GM12878 (cell line): ENCODE results near the gene RHOF. TPM values are rescaled to one million over a fixed set of nuclear protein-coding genes. Genes with fewer than 3 reads are reported as not detected.

ENCODE experiments used
- ATAC-seq: fragments of 200-7000 bp; cut with Tn5 transposase; 3 replicates; pipeline ENCODE4 v1.9.1; 2020; ENCODE audit warnings: mild to moderate bottlenecking, moderate library complexity
- BruUV-seq: library from RNA; stranded (reverse); fragments of 400-500 nt; replicated peaks from 2 replicates; lab custom pipeline; 2021; lab: Mats Ljungman, UMichigan
- CTCF ChIA-PET: fragments of 300-600 bp; sonication (Branson Sonifier 250); formaldehyde crosslinking; extraction: SDS; loops from one replicate; lab custom pipeline; 2021; ENCODE audit warnings: inconsistent platforms; lab: Yijun Ruan, JAX
- POLR2A ChIA-PET: fragments of 350-600 bp; formaldehyde crosslinking; extraction: SDS; loops from one replicate; lab custom pipeline; 2021; ENCODE audit warnings: inconsistent platforms; lab: Charles Lee
- RAD21 ChIA-PET: fragments of 300-600 bp; sonication (Branson Sonifier 250); formaldehyde crosslinking; loops from one replicate; lab custom pipeline; 2023; ENCODE audit warnings: antibody characterized with exemption; ENCODE audit not compliant: unreplicated experiment; lab: Charles Lee
- SMC1A ChIA-PET: fragments of 300-600 bp; sonication (Branson Sonifier 250); formaldehyde crosslinking; loops from one replicate; lab custom pipeline; 2023; ENCODE audit not compliant: unreplicated experiment, uncharacterized antibody; lab: Charles Lee
- DNase-seq: peaks from one replicate; pipeline ENCODE4 v3.0.0-alpha.2; 2011; ENCODE audit warnings: low read depth, low spot score
- FAIRE-seq: peaks from 3 replicates; lab custom pipeline; 2011; peaks lifted over from hg19 to GRCh38; lab: Jason Lieb, UNC
- H2AFZ ChIP-seq: 2 replicates; pipeline ENCODE4 v1.6.0; 2011; ENCODE audit warnings: low read depth, low read length, control low read depth; ENCODE audit not compliant: control insufficient read depth
- H3K27ac ChIP-seq: 2 replicates; pipeline ENCODE4 v1.5.1; 2011; ENCODE audit warnings: control low read depth; ENCODE audit not compliant: control insufficient read depth, insufficient read depth
- H3K27me3 ChIP-seq, 2 experiments: replicated peaks in 1 of 2; 2 replicates each; pipeline versions ENCODE4 v1.6.0 to v1.6.1; 2011; ENCODE audit warnings: low read length in 1 of 2; ENCODE audit not compliant: control insufficient read depth in 2 of 2, insufficient read depth in 2 of 2
- H3K36me3 ChIP-seq, 2 experiments: 2 replicates each; pipeline ENCODE4 v1.5.1; 2011; ENCODE audit warnings: low read length in 1 of 2; ENCODE audit not compliant: control insufficient read depth in 2 of 2, insufficient read depth in 2 of 2
- H3K4me1 ChIP-seq: 2 replicates; pipeline ENCODE4 v1.6.1; 2011; ENCODE audit warnings: mild to moderate bottlenecking, low read length, moderate library complexity, mixed read lengths; ENCODE audit not compliant: control insufficient read depth, insufficient read depth
- H3K4me2 ChIP-seq: 2 replicates; pipeline ENCODE4 v1.6.0; 2011; ENCODE audit warnings: control low read depth; ENCODE audit not compliant: control insufficient read depth, insufficient read depth
- H3K4me3 ChIP-seq: fragments of 200-600 bp; sonication (generic); 2 replicates; pipeline ENCODE4 v1.5.1; 2016
- H3K79me2 ChIP-seq: 2 replicates; pipeline ENCODE4 v1.6.0; 2011; ENCODE audit warnings: low read length; ENCODE audit not compliant: control insufficient read depth, insufficient read depth
- H3K9ac ChIP-seq: 2 replicates; pipeline ENCODE4 v1.8.0; 2011; ENCODE audit warnings: low read length, control low read depth, mixed read lengths; ENCODE audit not compliant: control insufficient read depth, insufficient read depth
- H3K9me3 ChIP-seq: replicated peaks from 3 replicates; pipeline ENCODE4 v1.5.1; 2011; ENCODE audit warnings: mild to moderate bottlenecking, low read length; ENCODE audit not compliant: control insufficient read depth, insufficient read depth
- H4K20me1 ChIP-seq: 2 replicates; pipeline ENCODE4 v1.6.0; 2011; ENCODE audit not compliant: control insufficient read depth, insufficient read depth
- ASH2L ChIP-seq: fragments of 300-600, 200-600 bp; sonication (generic); IDR thresholded peaks from 2 replicates; pipeline ENCODE4 v1.6.1; 2017; ENCODE audit warnings: low read depth, mild to moderate bottlenecking, borderline replicate concordance
- CBX3 ChIP-seq: fragments of 200-600 bp; sonication (generic); IDR thresholded peaks from 2 replicates; pipeline ENCODE4 v1.6.1; 2016; ENCODE audit warnings: low read depth, borderline replicate concordance
- KDM1A ChIP-seq: fragments of 200-600 bp; sonication (generic); IDR thresholded peaks from 2 replicates; pipeline ENCODE4 v1.6.1; 2016; ENCODE audit warnings: borderline replicate concordance
- RCOR1 ChIP-seq: conservative IDR thresholded peaks from 2 replicates; pipeline ENCODE4 v1.6.1; 2012; ENCODE audit warnings: low read depth, low read length, improper control_type of control experiment
- RELB ChIP-seq: fragments of 450-650 bp; IDR thresholded peaks from 2 replicates; pipeline ENCODE4 v1.6.1; 2017; ENCODE audit warnings: low read depth, mild to moderate bottlenecking, moderate library complexity
- SREBF1 ChIP-seq: IDR thresholded peaks from 2 replicates; pipeline ENCODE4 v1.6.1; 2012; ENCODE audit warnings: mild to moderate bottlenecking, low read length
- TCF3 ChIP-seq: IDR thresholded peaks from 2 replicates; pipeline ENCODE4 v1.6.1; 2012; ENCODE audit warnings: low read depth, mild to moderate bottlenecking, low read length, borderline replicate concordance; ENCODE audit not compliant: insufficient read depth
- WGBS: methylation state at CpG from one replicate; pipeline ENCODE4 v1.1.6; 2016; ENCODE audit warnings: low lambda C conversion rate; ENCODE audit not compliant: insufficient replicate concordance, insufficient coverage; ENCODE audit errors: missing lambda C conversion rate; 5-methylcytosine and 5-hydroxymethylcytosine counted together
- in situ Hi-C: fragments of 300-500 bp; cut with MboI; formaldehyde crosslinking; loops from 9 replicates; pipeline ENCODE4 v1.14.3; 2018; ENCODE audit warnings: mixed read lengths
- intact Hi-C: fragments of 100-400 bp; cut with micrococcal nuclease; formaldehyde crosslinking; loops from one replicate; pipeline ENCODE4 v1.14.2; 2022; ENCODE audit not compliant: unreplicated experiment
- polyA plus RNA-seq, 11 experiments: library from polyadenylated mRNA; depleted of rRNA in 4 of 11; unstranded in 6 of 11; stranded (reverse) in 5 of 11; fragments of >200 nt; fragmentation: Nextera tagmentation in 4 of 11; fragmentation: Illumina TruSeq in 1 of 11; extraction: Ambion mirVana in 4 of 11; extraction: Trizol in 1 of 11; gene quantifications; 1 replicate in 1 of 11; 2 replicates in 10 of 11; pipeline versions ENCODE4 v1.2.1 to v1.2.3, GENCODE V29; 2011 to 2016; ENCODE audit warnings: inconsistent platforms in 2 of 11, missing spikeins in 2 of 11, low read depth in 1 of 11
- total RNA-seq, 4 experiments: library from RNA; depleted of rRNA in 3 of 4; stranded (reverse); fragments of >200 nt in 3 of 4; fragmentation: Illumina TruSeq in 1 of 4; extraction: Trizol in 1 of 4; gene quantifications; 2 replicates each; pipeline versions ENCODE4 v1.2.1 to v1.2.3, GENCODE V29; 2013 to 2021

RHOF gene
- total and polyA plus RNA-seq, 10 of the 15 experiments (the other 5 are each of a cell fraction or from before 2014, with no cell fraction given) = 6.1 to 78.7 (median 39.7) TPM

GRCh38 chr12:121823727-121824115 lies 30.2 kb upstream of the RHOF start:
- H3K9ac ChIP-seq = no peak overlapping the region
- ATAC-seq (no peak), FAIRE-seq (no peak), DNase-seq (no peak)
- H3K4me1 ChIP-seq = no peaks in the 10 kb centered on the region
- no TSS peak for BruUV-seq
- H3K4me2 ChIP-seq = no peak overlapping the region
- H3K36me3 ChIP-seq = peaks cover 23 to 29% of the 10 kb centered on the region in 2 experiments; a peak in 3 of 4 replicates
- POLR2A ChIA-PET = no interaction called here
- SMC1A ChIA-PET = interaction anchor here (1.4 kb wide), 1 partner anchor 29 kb away, joined by 4 read pairs; no protein-coding TSS in a partner anchor
- H3K4me3 ChIP-seq = no peak overlapping the region
- 90% methylated on average over 12 of the region's 12 CpGs for WGBS
- H4K20me1 ChIP-seq = no peaks in the 10 kb centered on the region; the same call in 1 of the 2 replicates
- H3K79me2 ChIP-seq = no peaks in the 10 kb centered on the region
- no peak for TF ChIP-seq RELB
- no peak for TF ChIP-seq SREBF1
- no peak for TF ChIP-seq CBX3
- TF ChIP-seq KDM1A = no peak
- no peak for TF ChIP-seq TCF3
- no peak for TF ChIP-seq RCOR1
- TF ChIP-seq ASH2L = no peak
- RAD21 ChIA-PET = no interaction called here
- H3K9me3 ChIP-seq = no peaks in the 10 kb centered on the region
- H3K27ac ChIP-seq = no peak overlapping the region
- in situ Hi-C loops = no loop called here
- CTCF ChIA-PET = interaction anchor here (0.8 to 1.0 kb wide), 2 partner anchors 28 to 65 kb away, joined by 3 read pairs; partner anchors contain the start of gene PSMD9
- no peaks in the 10 kb centered on the region for H3K27me3 ChIP-seq
- intact Hi-C loops = no loop called here
- no peak overlapping the region for H2AFZ ChIP-seq
